Stimulated activated CD8-positive, alpha-beta memory T cell treated with anti-CD3 and anti-CD28 coated beads, Interleukin-4, amount 100 ng/mL, for 48 hours (primary cell): ENCODE data around the gene SEMA5B.

ENCODE experiments used
- DNase-seq: peaks from one replicate; pipeline ENCODE4 v3.0.0-alpha.2; 2020

Gene SEMA5B

DNA sequence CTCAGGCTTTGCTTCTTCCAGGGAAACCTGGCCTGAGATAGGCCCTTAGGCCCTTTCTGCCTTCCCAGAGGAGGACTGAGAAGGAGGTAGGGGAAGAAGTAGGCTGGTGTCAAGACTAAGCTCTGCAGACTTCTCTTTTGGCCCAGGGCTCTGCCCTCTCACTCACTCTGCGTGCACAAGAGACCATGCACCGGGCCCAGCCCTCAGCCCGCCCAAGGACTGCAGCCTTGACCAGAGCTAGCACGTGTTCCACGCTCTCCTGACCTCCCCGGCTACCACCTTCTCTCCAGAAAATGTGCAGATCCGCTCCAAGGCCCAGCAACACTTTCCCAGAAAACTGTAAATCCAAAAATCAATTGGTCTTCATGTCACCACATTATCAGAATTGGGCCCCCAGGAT, 59.8 kb downstream of the SEMA5B start:
- DNase-seq: no peak

DNA sequence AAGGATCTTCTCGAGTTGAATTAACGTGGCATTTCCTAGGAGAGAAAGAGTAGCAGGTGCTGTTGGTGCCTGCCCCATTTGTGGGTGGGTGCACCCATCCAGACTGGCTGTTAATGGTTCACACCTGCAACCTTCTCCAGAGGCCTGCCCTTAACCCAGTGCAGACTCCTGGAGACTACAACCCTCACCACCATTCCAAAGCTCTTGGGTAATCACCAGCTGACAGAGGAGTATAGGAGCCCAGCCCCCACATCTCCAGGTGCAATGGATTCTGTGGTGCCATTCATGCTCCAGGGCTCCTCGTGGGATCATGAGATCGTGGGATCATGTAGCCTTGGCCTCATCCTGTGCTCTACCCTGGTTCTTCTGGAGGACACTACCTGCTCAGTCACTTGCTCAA, 60.2 kb downstream of the SEMA5B start:
- DNase-seq: no peak

DNA sequence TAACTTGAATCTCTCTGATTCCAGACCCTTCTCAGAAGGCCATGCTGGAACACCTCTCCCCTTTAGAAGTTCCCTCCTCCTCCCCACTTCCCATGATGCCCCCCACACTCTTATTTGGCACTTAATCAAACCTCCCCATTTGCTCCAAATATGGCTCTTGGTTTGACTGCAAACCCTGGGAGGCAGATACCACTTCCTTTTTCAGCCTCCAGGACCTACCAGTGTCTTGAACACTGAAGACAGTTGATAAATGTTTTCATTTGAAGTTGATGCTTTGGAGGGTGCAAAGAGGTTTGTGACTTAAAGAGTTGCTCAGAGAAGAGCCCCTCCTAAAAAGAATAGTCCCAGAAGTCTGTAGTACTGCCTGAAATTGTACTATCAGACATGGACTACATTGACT, 61.5 kb downstream of the SEMA5B start:
- no peak for DNase-seq

DNA sequence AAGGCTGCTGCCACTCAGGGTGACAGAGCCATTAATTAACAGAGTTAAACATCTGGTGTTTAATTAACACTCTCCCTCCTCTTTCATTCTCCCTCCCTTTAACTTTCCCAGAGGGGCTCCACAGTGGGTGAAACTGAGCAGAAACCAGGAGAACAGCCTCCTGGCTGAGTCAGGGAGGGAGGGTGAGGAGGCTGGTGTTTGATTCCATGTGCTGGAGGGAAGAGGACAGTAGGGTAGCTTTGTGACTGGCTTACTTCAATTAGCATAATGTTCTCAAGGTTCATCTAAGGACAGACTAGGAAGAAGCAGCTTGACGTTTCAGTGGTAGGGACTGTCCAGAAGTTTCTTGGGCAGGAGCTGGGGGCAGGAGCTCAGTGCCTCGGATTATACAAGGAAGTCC, 62.8 kb downstream of the SEMA5B start:
- DNase-seq: no peak

- DNase-seq: no peak
Observed at GRCh38 chr3:122962149-122962548, 65.4 kb downstream of the SEMA5B start.

- DNase-seq: no peak
Observed at GRCh38 chr3:122961146-122961545, 66.4 kb downstream of the SEMA5B start.

GRCh38 chr3:122960652-122961051, 66.9 kb downstream of the SEMA5B start:
- DNase-seq: no peak

DNA sequence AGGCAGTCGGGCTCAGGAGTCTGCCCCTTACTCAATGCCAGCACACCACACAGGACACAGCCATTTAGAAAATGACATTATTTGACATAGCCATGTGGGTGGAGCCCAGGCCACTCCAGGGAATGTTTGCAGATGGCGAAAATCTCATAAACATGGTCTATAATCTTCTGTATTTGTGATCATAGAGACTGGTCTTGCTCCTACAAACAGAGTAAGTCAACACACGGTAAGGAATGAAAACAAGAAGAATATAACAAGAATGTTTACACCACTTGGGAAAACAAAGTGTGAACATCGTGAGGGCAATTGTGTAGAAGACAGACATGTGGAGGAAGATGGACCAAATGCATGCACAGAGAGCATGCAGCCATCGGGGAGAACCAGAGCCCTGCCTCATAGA, 68.2 kb downstream of the SEMA5B start:
- DNase-seq: no peak

DNA sequence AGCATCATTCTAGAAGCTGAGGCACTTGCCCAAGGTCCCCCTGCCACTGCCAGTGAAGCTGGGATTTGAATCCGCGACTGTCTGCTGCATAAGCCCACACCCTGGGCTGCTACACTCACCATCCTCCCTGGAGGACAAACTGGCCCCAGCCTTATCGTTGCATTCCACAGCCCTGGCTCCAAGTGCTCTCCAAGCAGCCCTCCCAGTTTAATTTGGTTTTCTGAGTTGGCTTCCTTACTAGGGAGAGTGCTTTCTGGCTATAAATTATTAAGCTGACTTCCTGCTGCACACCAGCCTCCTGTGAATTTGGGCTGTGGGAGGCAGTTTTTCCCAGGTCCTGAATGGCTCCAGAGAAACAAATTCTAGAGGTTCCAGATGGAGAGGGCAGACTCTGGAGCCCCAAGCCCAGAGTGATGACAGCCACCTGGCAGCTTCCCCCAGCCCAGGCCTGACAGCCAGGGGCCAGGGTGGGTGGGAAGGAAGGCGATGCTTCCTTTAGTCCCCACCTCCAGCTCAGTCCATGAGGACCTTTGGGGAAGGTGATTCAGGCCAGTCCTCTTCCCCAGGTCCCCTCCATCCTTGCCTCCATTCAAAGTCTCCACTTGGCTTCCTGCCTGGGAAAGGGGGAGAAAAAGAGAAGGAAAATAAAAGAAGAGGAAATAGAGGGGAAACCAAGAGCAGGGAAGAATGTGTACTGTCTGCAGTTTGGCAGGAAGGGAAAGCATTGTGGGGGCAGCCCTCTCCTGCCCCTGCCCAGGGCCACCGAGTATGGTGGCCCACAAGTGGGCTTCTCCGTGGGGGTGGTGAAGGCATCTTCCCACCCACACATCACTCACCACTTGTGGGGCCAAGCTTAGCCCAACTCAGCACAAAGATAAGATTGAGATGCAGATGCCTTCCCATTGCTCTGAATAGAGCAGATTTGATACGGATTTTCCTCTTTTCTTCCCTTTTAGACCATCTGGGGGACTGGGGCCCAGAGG, 69.6 kb downstream of the SEMA5B start:
- DNase-seq: no peak

GRCh38 chr3:122956693-122957455, 70.7 kb downstream of the SEMA5B start:
- DNase-seq: no peak

DNA sequence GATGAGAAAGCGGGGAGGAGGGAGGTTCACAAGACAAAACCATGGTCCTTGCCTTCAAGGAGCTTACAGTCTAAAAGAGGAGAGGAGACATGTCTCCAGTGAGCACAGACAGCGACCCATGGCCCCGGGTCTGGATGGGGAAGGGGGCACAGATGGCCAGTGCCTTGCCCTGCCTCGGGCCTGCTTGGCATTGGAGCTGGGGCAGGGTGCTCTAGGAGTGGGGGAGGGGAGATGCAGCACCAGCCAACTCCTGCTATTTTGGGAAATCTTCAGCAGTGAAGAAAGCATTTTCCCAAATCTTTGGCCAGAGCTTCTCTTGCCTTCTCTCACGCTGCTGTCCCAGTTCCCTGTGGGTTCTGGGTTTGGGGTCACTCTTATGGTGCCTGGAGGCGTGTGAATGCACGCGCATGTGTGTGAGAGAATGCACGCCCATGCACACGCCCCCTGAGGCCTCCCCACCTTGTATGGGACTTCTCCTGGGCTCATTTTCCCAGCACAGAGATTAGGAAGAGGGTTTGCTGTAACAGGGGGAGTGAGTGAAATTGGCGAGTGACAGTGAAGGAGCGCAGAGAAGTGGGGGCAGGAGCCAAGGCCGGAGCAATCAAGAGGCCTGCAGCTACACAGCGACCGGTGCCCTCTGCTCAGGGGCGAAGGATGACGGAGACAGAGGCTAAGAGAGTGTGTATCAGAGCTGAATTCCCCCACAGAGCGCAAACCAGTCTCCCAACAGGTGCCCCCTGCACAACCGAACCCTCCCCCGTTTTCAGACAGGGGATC, 71.5 kb downstream of the SEMA5B start:
- DNase-seq: no peak

DNA sequence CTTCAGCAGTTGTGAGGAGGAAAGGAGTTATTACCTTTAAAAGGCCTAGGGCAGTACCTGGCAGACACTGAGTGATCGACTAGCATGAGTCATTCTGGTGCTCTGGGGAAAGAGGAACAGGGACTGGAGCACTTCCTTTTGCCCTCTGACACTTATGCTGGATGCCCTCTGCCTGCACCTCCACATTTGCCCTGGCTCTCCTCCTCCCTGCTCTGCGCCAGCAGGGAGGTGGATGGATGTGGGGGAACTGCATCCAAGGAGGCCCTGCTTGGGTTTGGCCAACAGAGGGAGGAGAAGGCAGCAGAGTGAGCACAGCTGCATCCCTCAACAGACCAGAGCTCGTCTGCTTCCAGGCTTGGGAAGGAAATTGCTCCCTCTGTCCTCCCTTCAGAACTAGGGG, 75.0 kb downstream of the SEMA5B start:
- DNase-seq: no peak

DNA sequence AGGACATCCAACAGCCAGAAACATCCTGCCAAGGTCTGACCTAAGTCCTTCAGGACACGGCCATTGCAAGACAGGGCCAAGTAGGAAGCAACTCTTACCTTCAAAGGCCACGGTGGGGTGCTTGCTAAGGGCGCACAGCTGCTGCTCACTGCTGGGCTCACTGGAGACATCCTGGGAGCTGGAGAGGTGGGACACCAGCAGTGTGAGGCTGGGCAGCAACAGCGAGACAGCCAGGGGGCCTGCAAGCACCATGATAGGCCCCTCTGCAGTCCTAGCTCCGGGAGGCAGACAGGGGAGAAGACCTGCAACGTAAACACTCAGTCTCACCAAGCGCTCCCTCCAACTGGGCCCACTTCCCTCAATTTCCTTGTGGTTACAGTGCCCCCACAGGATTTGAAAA, 79.2 kb downstream of the SEMA5B start:
- no peak for DNase-seq

DNA sequence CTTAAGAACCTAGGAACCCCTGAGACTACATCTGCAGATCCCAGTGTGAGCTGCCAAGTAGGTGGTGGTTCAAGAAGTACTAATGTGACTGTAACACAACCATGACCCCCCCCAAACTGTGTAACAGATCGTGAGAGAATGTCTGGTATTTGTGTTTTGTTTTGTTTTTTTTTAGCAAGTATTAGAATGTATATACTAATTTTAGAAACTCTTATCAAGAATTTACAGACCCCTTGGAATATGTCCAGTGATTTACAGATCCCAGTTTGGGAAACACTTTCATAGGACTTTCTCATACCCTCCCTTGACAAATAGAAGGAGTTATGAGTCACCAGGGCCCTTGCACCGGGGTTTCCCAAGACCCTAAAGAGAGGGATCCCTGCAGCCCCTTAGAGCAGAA, 79.8 kb downstream of the SEMA5B start:
- DNase-seq: no peak

DNA sequence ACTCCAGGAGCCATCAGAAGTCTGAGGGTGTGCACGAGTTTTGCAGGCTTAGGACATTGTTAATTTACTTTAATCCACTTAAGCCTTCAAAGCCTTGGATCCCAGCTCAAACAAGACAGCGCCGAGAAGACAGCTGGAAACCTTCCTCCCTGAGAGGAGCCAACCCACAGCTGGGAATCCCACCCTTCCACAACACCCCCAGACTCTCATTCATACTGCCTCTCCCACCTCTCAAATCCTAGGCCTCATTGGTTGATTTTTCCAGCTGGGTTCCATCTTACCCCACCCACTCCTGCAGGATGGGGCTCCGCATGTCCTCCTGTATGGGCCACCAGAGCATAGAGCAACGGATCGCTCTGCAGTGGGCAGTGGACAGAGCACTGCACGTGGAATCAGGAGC, 80.4 kb downstream of the SEMA5B start:
- no peak for DNase-seq

DNA sequence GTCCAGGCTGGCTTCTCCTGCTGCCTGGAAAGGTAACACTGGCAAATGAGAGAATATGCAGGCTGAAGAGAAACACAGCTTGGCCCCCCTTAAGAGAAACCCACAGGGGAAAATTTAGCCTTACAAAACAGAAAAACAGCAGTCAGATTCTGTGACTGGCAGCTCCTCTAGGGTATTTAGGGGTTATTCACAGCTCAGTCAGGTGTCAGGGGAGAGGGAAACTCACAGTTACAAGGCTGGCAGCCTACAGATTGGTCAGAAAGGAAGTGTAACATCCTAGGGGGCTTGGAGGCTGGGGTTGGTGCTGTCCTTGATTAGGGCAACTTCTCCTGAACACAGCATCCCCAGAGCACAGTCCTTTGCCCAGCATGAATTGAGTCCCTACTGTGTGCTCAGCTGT, 81.4 kb downstream of the SEMA5B start:
- no peak for DNase-seq

DNA sequence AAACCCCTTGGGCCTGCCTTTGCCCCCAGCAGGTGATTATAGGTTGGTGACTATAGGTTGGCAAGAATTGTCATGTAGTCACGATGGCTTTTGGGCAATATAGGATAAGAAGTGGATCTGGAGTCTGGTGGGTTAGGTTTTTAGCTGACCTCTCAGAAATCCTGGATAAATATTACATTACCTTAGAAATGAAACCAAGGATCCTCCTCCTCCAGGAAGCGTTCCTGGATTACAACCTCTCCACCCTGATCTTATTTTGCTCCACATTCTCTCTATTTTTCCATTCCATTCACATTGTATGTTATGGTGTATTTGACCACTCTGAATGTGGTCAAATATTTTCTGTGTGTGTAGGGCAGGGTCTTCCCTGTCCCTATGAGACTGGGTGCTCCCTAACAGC, 82.3 kb downstream of the SEMA5B start:
- no peak for DNase-seq

GRCh38 chr3:122944671-122945161, 82.8 kb downstream of the SEMA5B start:
- DNase-seq: no peak

- DNase-seq: no peak
Observed at GRCh38 chr3:122943828-122944190, 83.8 kb downstream of the SEMA5B start.

- peak; percentile 65 for DNase-seq
Observed at GRCh38 chr3:122942937-122943827, 84.4 kb downstream of the SEMA5B start.

- DNase-seq: no peak
Observed at GRCh38 chr3:122942239-122942638, 85.3 kb downstream of the SEMA5B start.
